H1 (cell line): ENCODE measurements around the gene DEDD2. TPM values are rescaled to one million over a fixed set of nuclear protein-coding genes. Genes with fewer than 3 reads are reported as not detected.

ENCODE experiments used
- CTCF ChIA-PET: fragments of 300-600 bp; sonication (Branson Sonifier 250); formaldehyde crosslinking; loops from one replicate; lab custom pipeline; 2021; ENCODE audit not compliant: partially characterized antibody; lab: Charles Lee
- POLR2A ChIA-PET: fragments of 300-600 bp; sonication (Branson Sonifier 250); formaldehyde crosslinking; loops from one replicate; lab custom pipeline; 2021; ENCODE audit warnings: inconsistent platforms; ENCODE audit not compliant: partially characterized antibody; lab: Charles Lee
- DNase-seq, 2 experiments: peaks; one replicate each; pipeline versions ENCODE4 v3.0.0 to v3.0.0-alpha.2; 2010 to 2022; ENCODE audit warnings: low spot score in 2 of 2, low read depth in 1 of 2, mixed read lengths in 1 of 2
- FAIRE-seq: peaks from 2 replicates; lab custom pipeline; 2011; peaks lifted over from hg19 to GRCh38; lab: Jason Lieb, UNC
- H2AFZ ChIP-seq: 2 replicates; pipeline ENCODE4 v1.8.1; 2012; ENCODE audit warnings: low read length, inconsistent platforms
- H2AK5ac ChIP-seq: 2 replicates; pipeline ENCODE4 v1.6.1; 2013; ENCODE audit warnings: low read depth, low read length
- H2BK120ac ChIP-seq: replicated peaks from 2 replicates; pipeline ENCODE3; 2013; ENCODE audit warnings: low read depth, low read length, inconsistent platforms
- H2BK12ac ChIP-seq: 2 replicates; pipeline ENCODE4 v1.6.1; 2013; ENCODE audit warnings: low read depth, low read length
- H2BK15ac ChIP-seq: 2 replicates; pipeline ENCODE4 v1.6.1; 2013; ENCODE audit warnings: low read length
- H2BK20ac ChIP-seq: 2 replicates; pipeline ENCODE4 v1.6.1; 2013; ENCODE audit warnings: low read length
- H2BK5ac ChIP-seq: 2 replicates; pipeline ENCODE4 v1.6.1; 2013; ENCODE audit warnings: low read depth, low read length
- H3K14ac ChIP-seq: 2 replicates; pipeline ENCODE4 v1.6.1; 2013; ENCODE audit warnings: inconsistent platforms; ENCODE audit not compliant: insufficient read length
- H3K18ac ChIP-seq: 2 replicates; pipeline ENCODE4 v1.6.1; 2013; ENCODE audit warnings: low read length; ENCODE audit errors: extremely low read depth
- H3K23ac ChIP-seq: 2 replicates; pipeline ENCODE4 v1.6.1; 2013; ENCODE audit warnings: inconsistent platforms; ENCODE audit not compliant: insufficient read length
- H3K23me2 ChIP-seq: 2 replicates; pipeline ENCODE4 v1.6.1; 2013; ENCODE audit warnings: low read depth, low read length
- H3K27ac ChIP-seq: 2 replicates; pipeline ENCODE4 v1.6.1; 2011; ENCODE audit warnings: low read depth, low read length, inconsistent platforms
- H3K27me3 ChIP-seq, 4 experiments: replicated peaks in 1 of 4; 1 replicate in 1 of 4; 2 replicates in 3 of 4; pipeline versions ENCODE4 v1.6.1 to v1.8.1; 2011 to 2013; ENCODE audit warnings: low read length in 3 of 4, mild to moderate bottlenecking in 3 of 4, inconsistent platforms in 2 of 4, mixed read lengths in 2 of 4, moderate library complexity in 1 of 4; ENCODE audit not compliant: control insufficient read depth in 3 of 4, insufficient read depth in 3 of 4; ENCODE audit errors: extremely low read depth in 1 of 4
- H3K36me3 ChIP-seq, 4 experiments: 2 replicates each; pipeline versions ENCODE4 v1.6.1 to v1.8.1; 2011 to 2013; ENCODE audit warnings: mild to moderate bottlenecking in 4 of 4, low read length in 3 of 4, moderate library complexity in 2 of 4, control low read depth in 1 of 4, inconsistent platforms in 1 of 4; ENCODE audit not compliant: insufficient read depth in 4 of 4, control insufficient read depth in 2 of 4
- H3K4ac ChIP-seq: replicated peaks from 2 replicates; pipeline ENCODE3; 2013; ENCODE audit warnings: low read length, low read depth, mixed read lengths, inconsistent platforms; ENCODE audit not compliant: insufficient read length
- H3K4me1 ChIP-seq, 4 experiments: replicated peaks in 1 of 4; 1 replicate in 1 of 4; 2 replicates in 3 of 4; pipeline versions ENCODE4 v1.6.1 to v1.8.1; 2011 to 2013; ENCODE audit warnings: low read length in 3 of 4, inconsistent platforms in 2 of 4, mixed read lengths in 1 of 4; ENCODE audit not compliant: insufficient read depth in 4 of 4, control insufficient read depth in 3 of 4
- H3K4me2 ChIP-seq, 2 experiments: 2 replicates each; pipeline versions ENCODE4 v1.6.1 to v1.8.1; 2011 to 2013; ENCODE audit warnings: low read depth in 2 of 2, low read length in 2 of 2, control low read depth in 1 of 2, inconsistent platforms in 1 of 2, mild to moderate bottlenecking in 1 of 2; ENCODE audit not compliant: insufficient read depth in 1 of 2
- H3K4me3 ChIP-seq, 4 experiments: fragments of 200-600, 300-600 bp in 1 of 4; sonication (generic), shearing (Covaris generic), sonication (Bioruptor Twin) in 1 of 4; 2 replicates each; pipeline versions ENCODE4 v1.5.1 to v1.8.1; 2011 to 2016; ENCODE audit warnings: low read length in 4 of 4, low read depth in 3 of 4, control low read depth in 2 of 4, inconsistent platforms in 2 of 4, mild to moderate bottlenecking in 2 of 4, mixed read lengths in 1 of 4, moderate library complexity in 1 of 4; ENCODE audit not compliant: insufficient read depth in 2 of 4; ENCODE audit errors: extremely low read depth in 1 of 4
- H3K56ac ChIP-seq: replicated peaks from 2 replicates; pipeline ENCODE3; 2013; ENCODE audit warnings: low read depth, mild to moderate bottlenecking, mixed read lengths, low read length, inconsistent platforms; ENCODE audit not compliant: insufficient read length
- H3K79me1 ChIP-seq: 2 replicates; pipeline ENCODE4 v1.6.1; 2013; ENCODE audit warnings: low read depth, low read length, control low read depth
- H3K79me2 ChIP-seq, 2 experiments: 2 replicates each; pipeline versions ENCODE4 v1.6.1 to v1.8.1; 2012 to 2013; ENCODE audit warnings: low read length in 2 of 2, mild to moderate bottlenecking in 2 of 2, inconsistent platforms in 1 of 2; ENCODE audit not compliant: insufficient read depth in 2 of 2, control insufficient read depth in 1 of 2
- H3K9ac ChIP-seq, 4 experiments: replicated peaks in 1 of 4; 1 replicate in 1 of 4; 2 replicates in 3 of 4; pipeline versions ENCODE4 v1.6.1 to v1.8.1; 2011 to 2013; ENCODE audit warnings: low read depth in 3 of 4, low read length in 3 of 4, control low read depth in 2 of 4, mild to moderate bottlenecking in 2 of 4, moderate library complexity in 2 of 4, inconsistent platforms in 1 of 4; ENCODE audit errors: extremely low read depth in 1 of 4
- H3K9me3 ChIP-seq, 2 experiments: 2 replicates each; pipeline versions ENCODE4 v1.6.1 to v1.8.1; 2012 to 2013; ENCODE audit warnings: mild to moderate bottlenecking in 2 of 2, moderate library complexity in 2 of 2, control low read depth in 1 of 2, inconsistent platforms in 1 of 2, low read depth in 1 of 2, low read length in 1 of 2, mixed read lengths in 1 of 2; ENCODE audit not compliant: insufficient read depth in 2 of 2
- H4K20me1 ChIP-seq, 2 experiments: replicated peaks in 1 of 2; 2 replicates each; pipeline versions ENCODE3 to v1.8.1; 2011 to 2013; ENCODE audit warnings: inconsistent platforms in 2 of 2, low read length in 2 of 2, mild to moderate bottlenecking in 1 of 2; ENCODE audit not compliant: insufficient read depth in 2 of 2, control insufficient read depth in 1 of 2
- H4K5ac ChIP-seq: 2 replicates; pipeline ENCODE4 v1.6.1; 2013; ENCODE audit warnings: low read length, low read depth, mixed read lengths, inconsistent platforms; ENCODE audit not compliant: insufficient read length
- H4K8ac ChIP-seq: 2 replicates; pipeline ENCODE4 v1.8.0; 2013; ENCODE audit warnings: mild to moderate bottlenecking, moderate library complexity, low read length, inconsistent platforms; ENCODE audit not compliant: insufficient read depth; ENCODE audit errors: extremely low read depth
- H4K91ac ChIP-seq: replicated peaks from 2 replicates; pipeline ENCODE3; 2013; ENCODE audit warnings: low read length, mixed read lengths, inconsistent platforms; ENCODE audit not compliant: insufficient read length
- RAD21 ChIP-seq, 2 experiments: IDR thresholded peaks in 1 of 2; conservative IDR thresholded peaks in 1 of 2; 2 replicates each; pipeline ENCODE4 v1.6.1; 2011; ENCODE audit warnings: low read depth in 2 of 2, low read length in 2 of 2, improper control_type of control experiment in 1 of 2, inconsistent platforms in 1 of 2, mild to moderate bottlenecking in 1 of 2, moderate library complexity in 1 of 2
- WGBS, 2 experiments: shearing (Covaris generic) in 1 of 2; methylation state at CpG; one replicate each; pipeline versions ENCODE4 v1.1.6 to v1.1.7; 2013 to 2015; ENCODE audit warnings: low lambda C conversion rate in 2 of 2, mixed read lengths in 2 of 2, inconsistent platforms in 1 of 2, low coverage in 1 of 2, missing lambda C conversion rate in 1 of 2; ENCODE audit not compliant: insufficient replicate concordance in 2 of 2, insufficient coverage in 1 of 2, insufficient read length in 1 of 2; ENCODE audit errors: extremely low coverage in 1 of 2, missing lambda C conversion rate in 1 of 2; 5-methylcytosine and 5-hydroxymethylcytosine counted together
- polyA plus RNA-seq, 7 experiments: library from polyadenylated mRNA; depleted of rRNA in 3 of 7; stranded (reverse) in 5 of 7; unstranded in 2 of 7; fragments of >200 nt in 5 of 7; fragments of 200-250 nt in 2 of 7; gene quantifications; 1 replicate in 5 of 7; 2 replicates in 1 of 7; 4 replicates in 1 of 7; pipeline versions ENCODE4 v1.2.1 to v1.2.3, GENCODE V29; 2011 to 2013; ENCODE audit warnings: missing spikeins in 2 of 7, mixed read lengths in 2 of 7
- total RNA-seq: library from RNA; stranded (reverse); fragmentation: NEBNext Ultra II Directional; extraction: Animal tissue kit (Norgen Biotek cat#: 25700); gene quantifications from 2 replicates; pipeline ENCODE4 v1.2.1, GENCODE V29; 2021

The DEDD2 gene
- total and polyA plus RNA-seq, 2 of the 8 experiments (the other 6 are each of a cell fraction or from before 2014, with no cell fraction given) = 37.8 to 65.0 TPM

GRCh38 chr19:42246143-42246921 lies 28.9 kb upstream of the DEDD2 start:
- peak overlapping the region; percentile 47; the same call in 1 of the 2 replicates for H2BK15ac ChIP-seq
- H3K36me3 ChIP-seq = peaks cover 0 to 20% (median 4%) of the 10 kb centered on the region in 4 experiments; a peak in 4 of 8 replicates
- H4K20me1 ChIP-seq = peaks cover 3 to 13% of the 10 kb centered on the region in 2 experiments
- no peak overlapping the region for H3K4me2 ChIP-seq
- H3K4ac ChIP-seq = no peak overlapping the region
- H2AFZ ChIP-seq = no peak overlapping the region
- peaks cover 0 to 19% of the 10 kb centered on the region in 2 experiments; a peak in 2 of 4 replicates for H3K79me2 ChIP-seq
- no peak overlapping the region for H3K4me3 ChIP-seq
- H3K23me2 ChIP-seq = peaks cover 7% of the 10 kb centered on the region
- no peak overlapping the region for H3K9ac ChIP-seq
- no peak overlapping the region for H4K8ac ChIP-seq
- no peak for FAIRE-seq
- H3K56ac ChIP-seq = no peak overlapping the region
- no peak overlapping the region for H2BK5ac ChIP-seq
- peaks cover 7 to 21% (median 9%) of the 10 kb centered on the region in 4 experiments for H3K4me1 ChIP-seq
- H2BK20ac ChIP-seq = no peak overlapping the region
- ChIA-PET CTCF (interaction anchor here (0.5 to 11.8 kb wide), 27 partner anchors 9 to 1633 kb away, joined by 3 to 260 read pairs (median 5); partner anchors contain the start of gene ERF), POLR2A (interaction anchor here (0.8 to 7.0 kb wide), 15 partner anchors 10 to 154 kb away, joined by 3 to 68 read pairs (median 4); partner anchors contain the start of gene DEDD2)
- H4K91ac ChIP-seq = no peak overlapping the region
- H2BK12ac ChIP-seq = peak overlapping the region; percentile 28; the same call in 1 of the 2 replicates
- no peak overlapping the region for H3K14ac ChIP-seq
- no peaks in the 10 kb centered on the region for H3K9me3 ChIP-seq
- peaks cover 9% of the 10 kb centered on the region for H3K79me1 ChIP-seq
- H3K27me3 ChIP-seq = no peaks in the 10 kb centered on the region
- H3K23ac ChIP-seq = no peak overlapping the region
- H2BK120ac ChIP-seq = no peak overlapping the region
- H4K5ac ChIP-seq = no peak overlapping the region
- H2AK5ac ChIP-seq = no peak overlapping the region
- no peak overlapping the region for H3K18ac ChIP-seq
- DNase-seq = peak in 1 of 2 experiments; percentile 77
- H3K27ac ChIP-seq = no peak overlapping the region
- WGBS, 2 experiments = 60% methylated on average over 10 of the region's 10 CpGs; no CpG with 5 or more reads in 1 of the 2 experiments
- TF ChIP-seq RAD21 (IDR thresholded peaks at IDR 0.05 in 1 of 2, conservative IDR thresholded peaks at IDR 0.05 in 1 of 2; ENCODE audit: low read depth in 2 of 2, low read length in 2 of 2) = peak; percentile 72 to 75
